Astrocyte (in vitro differentiated cells and primary cell): ENCODE results near the gene RPLP2. TPM values are rescaled to one million over a fixed set of nuclear protein-coding genes. Genes with fewer than 3 reads are reported as not detected.
A peak's percentile ranks its signal among the peaks of the same experiment; 100 is the strongest.

Experiments used
- DNase-seq: peaks from one replicate; pipeline ENCODE4 v3.0.0-alpha.2; 2010; ENCODE audit warnings: low read depth
- FAIRE-seq: peaks from 2 replicates; lab custom pipeline; 2011; peaks lifted over from hg19 to GRCh38; lab: Jason Lieb, UNC
- H2AFZ ChIP-seq: 2 replicates; pipeline ENCODE4 v1.6.0; 2012; ENCODE audit warnings: low read depth, low read length, inconsistent platforms
- H3K27ac ChIP-seq: 2 replicates; pipeline ENCODE4 v1.5.1; 2011; ENCODE audit warnings: low read depth, low read length, inconsistent platforms
- H3K27me3 ChIP-seq: 2 replicates; pipeline ENCODE4 v1.6.0; 2011; ENCODE audit warnings: low read length, inconsistent platforms; ENCODE audit not compliant: insufficient read depth
- H3K36me3 ChIP-seq: 2 replicates; pipeline ENCODE4 v1.5.1; 2011; ENCODE audit warnings: low read length, inconsistent platforms; ENCODE audit not compliant: insufficient read depth
- H3K4me1 ChIP-seq: 2 replicates; pipeline ENCODE4 v1.5.1; 2011; ENCODE audit warnings: low read length, inconsistent platforms; ENCODE audit not compliant: insufficient read depth
- H3K4me2 ChIP-seq: 2 replicates; pipeline ENCODE4 v1.6.0; 2012; ENCODE audit warnings: low read length, inconsistent platforms
- H3K4me3 ChIP-seq: 2 replicates; pipeline ENCODE4 v1.5.1; 2011; ENCODE audit warnings: low read depth, mild to moderate bottlenecking, low read length, inconsistent platforms; ENCODE audit not compliant: insufficient read depth
- H3K79me2 ChIP-seq: 2 replicates; pipeline ENCODE4 v1.6.0; 2012; ENCODE audit warnings: mild to moderate bottlenecking, low read length, inconsistent platforms; ENCODE audit not compliant: insufficient read depth
- H3K9ac ChIP-seq: 2 replicates; pipeline ENCODE4 v1.6.0; 2012; ENCODE audit warnings: mild to moderate bottlenecking, low read length, inconsistent platforms
- H3K9me3 ChIP-seq: 2 replicates; pipeline ENCODE4 v1.5.1; 2012; ENCODE audit warnings: low read depth, mild to moderate bottlenecking, low read length, inconsistent platforms; ENCODE audit not compliant: insufficient read depth
- H4K20me1 ChIP-seq: 2 replicates; pipeline ENCODE4 v1.6.0; 2012; ENCODE audit warnings: low read length, inconsistent platforms; ENCODE audit not compliant: insufficient read depth
- H3K27ac Mint-ChIP-seq: one replicate; pipeline ENCODE4 v1.8.0; 2021; ENCODE audit warnings: mild to moderate bottlenecking, mixed read lengths; ENCODE audit not compliant: unreplicated experiment
- H3K27me3 Mint-ChIP-seq: one replicate; pipeline ENCODE4 v1.8.0; 2021; ENCODE audit warnings: low read depth, mixed read lengths; ENCODE audit not compliant: unreplicated experiment
- H3K36me3 Mint-ChIP-seq: one replicate; pipeline ENCODE4 v1.8.0; 2021; ENCODE audit warnings: low read depth, mixed read lengths; ENCODE audit not compliant: unreplicated experiment
- H3K4me1 Mint-ChIP-seq: one replicate; pipeline ENCODE4 v1.8.0; 2021; ENCODE audit warnings: low read depth, mixed read lengths; ENCODE audit not compliant: unreplicated experiment
- H3K4me3 Mint-ChIP-seq: one replicate; pipeline ENCODE4 v1.8.0; 2021; ENCODE audit warnings: mild to moderate bottlenecking, moderate library complexity, mixed read lengths; ENCODE audit not compliant: unreplicated experiment
- H3K9me3 Mint-ChIP-seq: one replicate; pipeline ENCODE4 v1.8.0; 2021; ENCODE audit warnings: mild to moderate bottlenecking, mixed read lengths; ENCODE audit not compliant: unreplicated experiment
- EZH2 ChIP-seq: IDR thresholded peaks from 2 replicates; pipeline ENCODE4 v1.6.1; 2012; ENCODE audit warnings: mild to moderate bottlenecking, low read length, inconsistent platforms; ENCODE audit not compliant: insufficient read depth
- total RNA-seq: library from RNA; stranded (reverse); gene quantifications from 2 replicates; pipeline ENCODE4 v1.2.1, GENCODE V29; 2021
- TF ChIP-seq, protein P1 (sequence below): IDR thresholded peaks from 2 replicates; pipeline ENCODE4 v1.5.1; 2011; ENCODE audit warnings: low read depth, mild to moderate bottlenecking, inconsistent platforms, low read length, moderate library complexity; ENCODE audit not compliant: insufficient read depth

Gene RPLP2
- total RNA-seq, 1 donor from 2014 or later: 1,666 TPM

DNA sequence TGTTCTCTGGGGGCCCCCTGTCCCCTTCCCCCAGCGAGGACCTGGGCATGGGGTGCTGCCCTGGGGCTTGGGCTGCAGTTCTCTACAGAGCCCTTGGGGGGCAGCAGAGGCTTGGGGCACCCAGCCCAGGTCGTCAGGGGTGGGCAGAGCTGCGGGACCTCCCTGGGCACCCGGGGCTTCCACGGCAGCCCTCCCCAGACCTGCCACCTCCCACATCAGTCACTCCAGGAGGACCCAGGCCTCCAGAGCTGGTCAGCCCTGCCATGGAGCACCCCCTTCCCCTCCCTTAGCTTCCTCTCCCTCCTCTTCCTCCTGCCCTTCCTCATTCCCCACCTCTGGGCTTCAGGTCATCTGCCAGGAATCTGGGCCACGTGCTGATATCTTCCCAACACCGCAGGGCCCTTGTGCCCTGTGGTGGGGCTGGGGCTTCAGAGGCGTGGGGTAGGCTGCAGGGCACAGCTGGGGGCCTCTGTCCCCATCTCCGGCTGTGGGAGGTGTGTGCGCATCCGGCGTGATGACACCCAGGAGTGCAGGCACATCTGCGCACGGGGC lies 38.7 kb downstream of the RPLP2 start:
- Histone ChIP-seq H3K27ac (no peak overlapping the region), H2AFZ (no peak overlapping the region), H3K9me3 (no peaks in the 10 kb centered on the region), H3K4me2 (peak overlapping the region; percentile 85), H3K36me3 (no peaks in the 10 kb centered on the region), H3K4me1 (peaks cover 42% of the 10 kb centered on the region), H4K20me1 (peaks cover 79% of the 10 kb centered on the region), H3K27me3 (no peaks in the 10 kb centered on the region), H3K79me2 (peaks cover 29% of the 10 kb centered on the region), H3K4me3 (no peak overlapping the region), H3K9ac (no peak overlapping the region)
- DNase-seq (no peak), FAIRE-seq (no peak)
- peaks cover 2% of the 10 kb centered on the region for H3K36me3 Mint-ChIP-seq
- no peaks in the 10 kb centered on the region for H3K27me3 Mint-ChIP-seq
- no peak overlapping the region for H3K27ac Mint-ChIP-seq
- peak overlapping the region; percentile 40 for H3K4me3 Mint-ChIP-seq
- H3K4me1 Mint-ChIP-seq: peaks cover 6% of the 10 kb centered on the region
- TF ChIP-seq EZH2: no peak
- TF ChIP-seq, protein P1, sequence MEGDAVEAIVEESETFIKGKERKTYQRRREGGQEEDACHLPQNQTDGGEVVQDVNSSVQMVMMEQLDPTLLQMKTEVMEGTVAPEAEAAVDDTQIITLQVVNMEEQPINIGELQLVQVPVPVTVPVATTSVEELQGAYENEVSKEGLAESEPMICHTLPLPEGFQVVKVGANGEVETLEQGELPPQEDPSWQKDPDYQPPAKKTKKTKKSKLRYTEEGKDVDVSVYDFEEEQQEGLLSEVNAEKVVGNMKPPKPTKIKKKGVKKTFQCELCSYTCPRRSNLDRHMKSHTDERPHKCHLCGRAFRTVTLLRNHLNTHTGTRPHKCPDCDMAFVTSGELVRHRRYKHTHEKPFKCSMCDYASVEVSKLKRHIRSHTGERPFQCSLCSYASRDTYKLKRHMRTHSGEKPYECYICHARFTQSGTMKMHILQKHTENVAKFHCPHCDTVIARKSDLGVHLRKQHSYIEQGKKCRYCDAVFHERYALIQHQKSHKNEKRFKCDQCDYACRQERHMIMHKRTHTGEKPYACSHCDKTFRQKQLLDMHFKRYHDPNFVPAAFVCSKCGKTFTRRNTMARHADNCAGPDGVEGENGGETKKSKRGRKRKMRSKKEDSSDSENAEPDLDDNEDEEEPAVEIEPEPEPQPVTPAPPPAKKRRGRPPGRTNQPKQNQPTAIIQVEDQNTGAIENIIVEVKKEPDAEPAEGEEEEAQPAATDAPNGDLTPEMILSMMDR: peak; percentile 48
- no peaks in the 10 kb centered on the region for H3K9me3 Mint-ChIP-seq

DNA sequence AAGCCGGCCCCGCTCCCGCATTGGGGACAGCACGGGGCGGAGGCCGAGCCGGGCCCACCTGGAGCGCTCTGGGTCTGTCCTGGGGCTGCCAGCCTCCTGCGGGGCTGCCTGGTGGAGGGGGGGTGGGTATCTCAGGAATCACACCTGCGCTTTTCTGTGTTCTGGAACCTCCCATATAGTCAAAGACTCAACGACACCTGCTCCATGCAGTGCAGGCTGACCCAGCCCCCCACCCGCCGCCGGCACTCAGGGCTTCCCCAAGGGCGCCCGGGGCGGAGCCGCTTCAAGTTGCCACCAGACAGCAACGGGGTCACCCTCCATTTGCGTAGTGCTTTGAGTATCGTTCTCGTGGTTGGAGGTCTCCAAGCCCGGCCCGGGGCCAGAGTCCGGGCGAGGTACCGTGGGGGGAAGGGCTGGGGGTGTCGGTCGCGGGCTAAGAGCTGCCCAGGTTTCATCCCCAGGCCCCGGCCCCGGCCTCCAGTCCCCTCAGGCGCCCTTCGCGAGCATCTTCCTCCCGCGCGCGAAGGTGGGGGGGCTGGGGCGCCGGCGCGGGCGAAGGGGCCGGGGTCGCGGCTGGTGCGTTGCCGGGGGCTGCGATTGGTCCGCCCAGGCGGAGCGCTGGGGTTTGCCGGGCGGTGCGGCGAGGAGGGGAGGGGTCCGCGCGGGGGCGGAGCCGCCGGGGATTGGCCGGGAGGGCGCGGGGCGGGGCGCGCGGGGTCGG lies 39.5 kb downstream of the RPLP2 start:
- peak overlapping the region; percentile 23 for H3K4me3 ChIP-seq
- no peak for TF ChIP-seq EZH2
- TF ChIP-seq, protein P1: no peak
- DNase-seq (no peak), FAIRE-seq (no peak)
- Mint-ChIP-seq H3K27me3 (no peaks in the 10 kb centered on the region), H3K27ac (no peak overlapping the region), H3K4me3 (peak overlapping the region; percentile 40), H3K9me3 (no peaks in the 10 kb centered on the region), H3K4me1 (peaks cover 6% of the 10 kb centered on the region), H3K36me3 (peaks cover 2% of the 10 kb centered on the region)
- peaks cover 29% of the 10 kb centered on the region for H3K79me2 ChIP-seq
- H3K27ac ChIP-seq: no peak overlapping the region
- peaks cover 87% of the 10 kb centered on the region for H4K20me1 ChIP-seq
- H3K36me3 ChIP-seq: no peaks in the 10 kb centered on the region
- H3K9me3 ChIP-seq: no peaks in the 10 kb centered on the region
- peak overlapping the region; percentile 85 for H3K4me2 ChIP-seq
- H3K4me1 ChIP-seq: peaks cover 37% of the 10 kb centered on the region
- H3K9ac ChIP-seq: no peak overlapping the region
- H3K27me3 ChIP-seq: no peaks in the 10 kb centered on the region
- no peak overlapping the region for H2AFZ ChIP-seq
